ENCODE data around the gene ACTR3C. TPM values are rescaled to one million over a fixed set of nuclear protein-coding genes. Genes with fewer than 3 reads are reported as not detected.
A peak's percentile ranks its signal among the peaks of the same experiment; 100 is the strongest.
"Not testable (repeated sequence)": the region's sequence is repeated elsewhere in the genome, so short reads cannot be mapped to it uniquely, and the experiment has no call there.

Gene ACTR3C
- total and polyA plus RNA-seq, 4 donors: 6.8 to 34.2 (median 10.5) TPM

- peaks cover 0 to 7% (median 3%) of the 10 kb centered on the region in 4 donors for H3K36me3 ChIP-seq (ENCODE audit: control insufficient read depth in 4 of 4, insufficient read depth in 4 of 4, low read length in 4 of 4)
- no peak for DNase-seq
- TF ChIP-seq, protein P1, sequence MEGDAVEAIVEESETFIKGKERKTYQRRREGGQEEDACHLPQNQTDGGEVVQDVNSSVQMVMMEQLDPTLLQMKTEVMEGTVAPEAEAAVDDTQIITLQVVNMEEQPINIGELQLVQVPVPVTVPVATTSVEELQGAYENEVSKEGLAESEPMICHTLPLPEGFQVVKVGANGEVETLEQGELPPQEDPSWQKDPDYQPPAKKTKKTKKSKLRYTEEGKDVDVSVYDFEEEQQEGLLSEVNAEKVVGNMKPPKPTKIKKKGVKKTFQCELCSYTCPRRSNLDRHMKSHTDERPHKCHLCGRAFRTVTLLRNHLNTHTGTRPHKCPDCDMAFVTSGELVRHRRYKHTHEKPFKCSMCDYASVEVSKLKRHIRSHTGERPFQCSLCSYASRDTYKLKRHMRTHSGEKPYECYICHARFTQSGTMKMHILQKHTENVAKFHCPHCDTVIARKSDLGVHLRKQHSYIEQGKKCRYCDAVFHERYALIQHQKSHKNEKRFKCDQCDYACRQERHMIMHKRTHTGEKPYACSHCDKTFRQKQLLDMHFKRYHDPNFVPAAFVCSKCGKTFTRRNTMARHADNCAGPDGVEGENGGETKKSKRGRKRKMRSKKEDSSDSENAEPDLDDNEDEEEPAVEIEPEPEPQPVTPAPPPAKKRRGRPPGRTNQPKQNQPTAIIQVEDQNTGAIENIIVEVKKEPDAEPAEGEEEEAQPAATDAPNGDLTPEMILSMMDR (IDR thresholded peaks at IDR 0.05; ENCODE audit: control extremely low read depth, extremely low read depth): no peak
- WGBS, 2 donors: 59 to 70% methylated on average over 4 of the region's 4 CpGs
- no peak for ATAC-seq (ENCODE audit: insufficient read depth, low FRiP score)
- no peaks in the 10 kb centered on the region for H3K9me3 ChIP-seq (ENCODE audit: control insufficient read depth in 4 of 4, insufficient read depth in 3 of 4, low read length in 3 of 4)
- peak overlapping the region; percentile 56 for H3K4me3 ChIP-seq
- peaks cover 0 to 36% (median 14%) of the 10 kb centered on the region in 5 donors for H3K4me1 ChIP-seq (ENCODE audit: control insufficient read depth in 5 of 5, insufficient read depth in 5 of 5, low read length in 5 of 5)
- H3K9ac ChIP-seq (ENCODE audit: insufficient read depth in 1 of 2, low read length in 2 of 2): peak overlapping the region; percentile 68 to 73
- peak overlapping the region; percentile 28 to 83 for H3K27ac ChIP-seq (ENCODE audit: low read depth in 1 of 2, low read length in 1 of 2)
- H3K27me3 ChIP-seq (ENCODE audit: control insufficient read depth in 3 of 3, insufficient read depth in 3 of 3, low read length in 2 of 3): no peaks in the 10 kb centered on the region
These were observed 1.1 kb downstream of the ACTR3C start for GRCh38 chr7:150322114-150322832.

DNA sequence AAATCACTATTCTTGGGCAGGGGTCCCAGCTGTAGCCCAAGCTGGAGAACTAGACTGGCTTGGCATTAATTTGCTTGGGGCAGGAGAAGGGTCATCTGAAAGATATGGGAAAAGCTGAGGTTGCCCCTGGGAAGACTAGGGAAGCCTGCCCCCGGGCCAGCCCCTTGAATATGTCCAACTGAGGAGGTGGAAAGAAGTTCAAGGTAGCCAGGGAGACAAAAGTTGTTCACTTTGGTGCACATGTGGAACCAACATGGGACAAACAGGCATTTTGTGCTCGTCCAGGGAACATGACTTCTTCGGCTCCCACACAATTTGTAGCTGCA lies 1.6 kb downstream of the ACTR3C start:
- DNase-seq: no peak
- no peak for ATAC-seq (ENCODE audit: insufficient read depth, low FRiP score)
- Histone ChIP-seq H3K9me3 (ENCODE audit: control insufficient read depth in 4 of 4, insufficient read depth in 3 of 4, low read length in 3 of 4) (no peaks in the 10 kb centered on the region), H3K4me3 (no peak overlapping the region), H3K27me3 (ENCODE audit: control insufficient read depth in 3 of 3, insufficient read depth in 3 of 3, low read length in 2 of 3) (no peaks in the 10 kb centered on the region), H3K27ac (ENCODE audit: low read depth in 1 of 2, low read length in 1 of 2) (peak overlapping the region in 1 of 2 donors; percentile 51), H3K4me1 (ENCODE audit: control insufficient read depth in 5 of 5, insufficient read depth in 5 of 5, low read length in 5 of 5) (peaks cover 0 to 36% (median 14%) of the 10 kb centered on the region in 5 donors), H3K36me3 (ENCODE audit: control insufficient read depth in 4 of 4, insufficient read depth in 4 of 4, low read length in 4 of 4) (peaks cover 0 to 7% (median 2%) of the 10 kb centered on the region in 4 donors), H3K9ac (ENCODE audit: insufficient read depth in 1 of 2, low read length in 2 of 2) (no peak overlapping the region)
- TF ChIP-seq, protein P1 (IDR thresholded peaks at IDR 0.05; ENCODE audit: control extremely low read depth, extremely low read depth): no peak
- 98 to 100% methylated on average over 3 of the region's 3 CpGs for WGBS, 2 donors

DNA sequence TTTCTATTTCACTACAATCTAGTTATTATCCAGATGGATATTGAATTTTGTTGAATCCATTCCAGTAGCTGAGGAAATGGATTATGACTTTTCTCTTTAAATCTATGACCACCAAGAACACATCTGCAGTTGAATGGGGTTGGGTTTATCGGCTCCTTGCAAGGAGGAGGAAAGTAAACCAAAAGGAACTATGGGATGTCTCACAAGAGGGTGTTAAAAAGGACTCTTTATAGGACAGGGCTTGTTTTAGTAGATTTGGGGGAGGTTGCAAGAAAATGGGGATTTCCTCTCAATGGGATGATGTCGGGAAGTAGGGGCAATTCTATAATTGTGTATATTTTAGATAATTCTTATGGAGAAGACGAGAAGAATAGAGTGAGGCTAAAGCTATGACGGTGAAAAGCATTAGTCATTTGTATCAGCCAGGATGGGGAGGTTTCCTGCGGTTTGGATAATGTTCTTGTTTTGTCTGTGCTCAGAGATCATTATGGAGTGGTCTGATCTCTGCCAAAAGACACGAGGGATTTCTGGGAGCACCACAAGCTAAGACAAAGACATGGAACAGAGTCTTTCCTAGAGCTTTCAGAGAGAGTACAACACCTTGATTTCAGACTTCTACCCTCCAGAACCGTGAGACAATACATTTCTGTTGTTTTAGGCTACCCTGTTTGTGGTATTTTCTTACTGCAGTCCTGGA lies 5.4 kb downstream of the ACTR3C start:
- Histone ChIP-seq H3K9me3 (ENCODE audit: control insufficient read depth in 4 of 4, insufficient read depth in 3 of 4, low read length in 3 of 4) (no peaks in the 10 kb centered on the region), H3K36me3 (ENCODE audit: control insufficient read depth in 4 of 4, insufficient read depth in 4 of 4, low read length in 4 of 4) (no peaks in the 10 kb centered on the region), H3K4me3 (no peak overlapping the region), H3K9ac (ENCODE audit: insufficient read depth in 1 of 2, low read length in 2 of 2) (no peak overlapping the region), H3K27me3 (ENCODE audit: control insufficient read depth in 3 of 3, insufficient read depth in 3 of 3, low read length in 2 of 3) (no peaks in the 10 kb centered on the region), H3K4me1 (ENCODE audit: control insufficient read depth in 5 of 5, insufficient read depth in 5 of 5, low read length in 5 of 5) (peaks cover 0 to 9% (median 3%) of the 10 kb centered on the region in 5 donors), H3K27ac (ENCODE audit: low read depth in 1 of 2, low read length in 1 of 2) (no peak overlapping the region)
- TF ChIP-seq, protein P1 (IDR thresholded peaks at IDR 0.05; ENCODE audit: control extremely low read depth, extremely low read depth): no peak
- no peak for DNase-seq
- 67 to 76% methylated on average over 7 of the region's 7 CpGs for WGBS, 2 donors
- no peak for ATAC-seq (ENCODE audit: insufficient read depth, low FRiP score)

DNA sequence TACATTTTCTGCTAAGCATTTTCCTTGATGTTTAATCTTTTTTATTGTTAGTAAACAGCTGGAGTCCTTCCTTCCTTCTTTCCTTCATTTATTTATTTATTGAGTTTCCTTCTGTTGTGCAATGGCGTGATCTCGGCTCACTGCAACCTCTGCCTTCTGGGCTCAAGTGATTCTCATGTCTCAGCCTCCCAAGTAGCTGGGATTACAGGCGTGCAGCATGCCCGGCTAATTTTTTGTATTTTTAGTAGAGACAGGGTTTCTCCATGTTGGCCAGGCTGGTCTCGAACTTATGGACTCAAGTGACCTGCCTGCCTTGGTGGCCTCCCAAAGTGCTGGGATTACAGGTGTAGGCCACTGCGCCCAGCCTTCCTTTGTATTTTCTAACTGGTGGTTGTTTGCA lies 6.4 kb downstream of the ACTR3C start:
- whole genome bisulfite sequencing, 2 donors: 68 to 78% methylated on average over 6 of the region's 6 CpGs
- not testable (repeated sequence) for H3K4me1 ChIP-seq (ENCODE audit: control insufficient read depth in 5 of 5, insufficient read depth in 5 of 5, low read length in 5 of 5); H3K27me3 ChIP-seq (ENCODE audit: control insufficient read depth in 3 of 3, insufficient read depth in 3 of 3, low read length in 2 of 3); H3K4me3 ChIP-seq; ATAC-seq (ENCODE audit: insufficient read depth, low FRiP score); H3K9me3 ChIP-seq (ENCODE audit: control insufficient read depth in 4 of 4, insufficient read depth in 3 of 4, low read length in 3 of 4); H3K27ac ChIP-seq (ENCODE audit: low read depth in 1 of 2, low read length in 1 of 2); H3K9ac ChIP-seq (ENCODE audit: insufficient read depth in 1 of 2, low read length in 2 of 2); H3K36me3 ChIP-seq (ENCODE audit: control insufficient read depth in 4 of 4, insufficient read depth in 4 of 4, low read length in 4 of 4)
- peak in 2 of 3 donors; percentile 26 to 32 for DNase-seq
